GM12878 (cell line): ENCODE results near the gene ATP6V0E1. TPM values are rescaled to one million over a fixed set of nuclear protein-coding genes. Genes with fewer than 3 reads are reported as not detected.

ENCODE experiments used
- ATAC-seq: fragments of 200-7000 bp; cut with Tn5 transposase; 3 replicates; pipeline ENCODE4 v1.9.1; 2020; ENCODE audit warnings: mild to moderate bottlenecking, moderate library complexity
- BruUV-seq: library from RNA; stranded (reverse); fragments of 400-500 nt; replicated peaks from 2 replicates; lab custom pipeline; 2021; lab: Mats Ljungman, UMichigan
- CTCF ChIA-PET: fragments of 300-600 bp; sonication (Branson Sonifier 250); formaldehyde crosslinking; extraction: SDS; loops from one replicate; lab custom pipeline; 2021; ENCODE audit warnings: inconsistent platforms; lab: Yijun Ruan, JAX
- POLR2A ChIA-PET: fragments of 350-600 bp; formaldehyde crosslinking; extraction: SDS; loops from one replicate; lab custom pipeline; 2021; ENCODE audit warnings: inconsistent platforms; lab: Charles Lee
- RAD21 ChIA-PET: fragments of 300-600 bp; sonication (Branson Sonifier 250); formaldehyde crosslinking; loops from one replicate; lab custom pipeline; 2023; ENCODE audit warnings: antibody characterized with exemption; ENCODE audit not compliant: unreplicated experiment; lab: Charles Lee
- SMC1A ChIA-PET: fragments of 300-600 bp; sonication (Branson Sonifier 250); formaldehyde crosslinking; loops from one replicate; lab custom pipeline; 2023; ENCODE audit not compliant: unreplicated experiment, uncharacterized antibody; lab: Charles Lee
- DNase-seq: peaks from one replicate; pipeline ENCODE4 v3.0.0-alpha.2; 2011; ENCODE audit warnings: low read depth, low spot score
- FAIRE-seq: peaks from 3 replicates; lab custom pipeline; 2011; peaks lifted over from hg19 to GRCh38; lab: Jason Lieb, UNC
- H2AFZ ChIP-seq: 2 replicates; pipeline ENCODE4 v1.6.0; 2011; ENCODE audit warnings: low read depth, low read length, control low read depth; ENCODE audit not compliant: control insufficient read depth
- H3K27ac ChIP-seq: 2 replicates; pipeline ENCODE4 v1.5.1; 2011; ENCODE audit warnings: control low read depth; ENCODE audit not compliant: control insufficient read depth, insufficient read depth
- H3K27me3 ChIP-seq, 2 experiments: replicated peaks in 1 of 2; 2 replicates each; pipeline versions ENCODE4 v1.6.0 to v1.6.1; 2011; ENCODE audit warnings: low read length in 1 of 2; ENCODE audit not compliant: control insufficient read depth in 2 of 2, insufficient read depth in 2 of 2
- H3K36me3 ChIP-seq, 2 experiments: 2 replicates each; pipeline ENCODE4 v1.5.1; 2011; ENCODE audit warnings: low read length in 1 of 2; ENCODE audit not compliant: control insufficient read depth in 2 of 2, insufficient read depth in 2 of 2
- H3K4me1 ChIP-seq: 2 replicates; pipeline ENCODE4 v1.6.1; 2011; ENCODE audit warnings: mild to moderate bottlenecking, low read length, moderate library complexity, mixed read lengths; ENCODE audit not compliant: control insufficient read depth, insufficient read depth
- H3K4me2 ChIP-seq: 2 replicates; pipeline ENCODE4 v1.6.0; 2011; ENCODE audit warnings: control low read depth; ENCODE audit not compliant: control insufficient read depth, insufficient read depth
- H3K4me3 ChIP-seq: fragments of 200-600 bp; sonication (generic); 2 replicates; pipeline ENCODE4 v1.5.1; 2016
- H3K79me2 ChIP-seq: 2 replicates; pipeline ENCODE4 v1.6.0; 2011; ENCODE audit warnings: low read length; ENCODE audit not compliant: control insufficient read depth, insufficient read depth
- H3K9ac ChIP-seq: 2 replicates; pipeline ENCODE4 v1.8.0; 2011; ENCODE audit warnings: low read length, control low read depth, mixed read lengths; ENCODE audit not compliant: control insufficient read depth, insufficient read depth
- H3K9me3 ChIP-seq: replicated peaks from 3 replicates; pipeline ENCODE4 v1.5.1; 2011; ENCODE audit warnings: mild to moderate bottlenecking, low read length; ENCODE audit not compliant: control insufficient read depth, insufficient read depth
- H4K20me1 ChIP-seq: 2 replicates; pipeline ENCODE4 v1.6.0; 2011; ENCODE audit not compliant: control insufficient read depth, insufficient read depth
- CBX3 ChIP-seq: fragments of 200-600 bp; sonication (generic); IDR thresholded peaks from 2 replicates; pipeline ENCODE4 v1.6.1; 2016; ENCODE audit warnings: low read depth, borderline replicate concordance
- EP300 ChIP-seq, 2 experiments: fragments of 150-350 bp in 1 of 2; IDR thresholded peaks; 2 replicates each; pipeline ENCODE4 v1.6.1; 2011 to 2012; ENCODE audit warnings: low read depth in 2 of 2, low read length in 2 of 2, borderline replicate concordance in 1 of 2, improper control_type of control experiment in 1 of 2, inconsistent platforms in 1 of 2; ENCODE audit not compliant: control insufficient read depth in 1 of 2
- ESRRA ChIP-seq: IDR thresholded peaks from 2 replicates; pipeline ENCODE4 v1.6.1; 2012; ENCODE audit warnings: mild to moderate bottlenecking, low read length, improper control_type of control experiment
- GABPA ChIP-seq: IDR thresholded peaks from 2 replicates; pipeline ENCODE4 v1.6.1; 2014; ENCODE audit warnings: antibody characterized with exemption, low read depth, mild to moderate bottlenecking, inconsistent platforms
- IKZF2 ChIP-seq, 2 experiments: fragments of 450-650 bp; IDR thresholded peaks; 2 replicates each; pipeline ENCODE4 v1.6.1; 2017; ENCODE audit warnings: mild to moderate bottlenecking in 2 of 2, moderate library complexity in 2 of 2
- JUND ChIP-seq: IDR thresholded peaks from 2 replicates; pipeline ENCODE4 v1.6.1; 2012; ENCODE audit warnings: low read depth, mild to moderate bottlenecking, low read length, improper control_type of control experiment, moderate library complexity
- KAT2A ChIP-seq: conservative IDR thresholded peaks from 2 replicates; pipeline ENCODE4 v1.6.1; 2011; ENCODE audit warnings: low read depth, low read length; ENCODE audit not compliant: control insufficient read depth
- POLR2AphosphoS2 ChIP-seq: IDR thresholded peaks from 2 replicates; pipeline ENCODE4 v1.6.1; 2011; ENCODE audit warnings: low read depth, mild to moderate bottlenecking, low read length, improper control_type of control experiment, moderate library complexity
- SREBF1 ChIP-seq: IDR thresholded peaks from 2 replicates; pipeline ENCODE4 v1.6.1; 2012; ENCODE audit warnings: mild to moderate bottlenecking, low read length
- ZBTB40 ChIP-seq: fragments of 450-650 bp; IDR thresholded peaks from 2 replicates; pipeline ENCODE4 v1.6.1; 2016; ENCODE audit warnings: mild to moderate bottlenecking, moderate library complexity, borderline replicate concordance
- ZNF274 ChIP-seq: IDR thresholded peaks from one replicate; pipeline ENCODE4 v1.8.0; 2011; ENCODE audit not compliant: insufficient read length, insufficient read depth
- WGBS: methylation state at CpG from one replicate; pipeline ENCODE4 v1.1.6; 2016; ENCODE audit warnings: low lambda C conversion rate; ENCODE audit not compliant: insufficient replicate concordance, insufficient coverage; ENCODE audit errors: missing lambda C conversion rate; 5-methylcytosine and 5-hydroxymethylcytosine counted together
- in situ Hi-C: fragments of 300-500 bp; cut with MboI; formaldehyde crosslinking; loops from 9 replicates; pipeline ENCODE4 v1.14.3; 2018; ENCODE audit warnings: mixed read lengths
- intact Hi-C: fragments of 100-400 bp; cut with micrococcal nuclease; formaldehyde crosslinking; loops from one replicate; pipeline ENCODE4 v1.14.2; 2022; ENCODE audit not compliant: unreplicated experiment
- polyA plus RNA-seq, 11 experiments: library from polyadenylated mRNA; depleted of rRNA in 4 of 11; unstranded in 6 of 11; stranded (reverse) in 5 of 11; fragments of >200 nt; fragmentation: Nextera tagmentation in 4 of 11; fragmentation: Illumina TruSeq in 1 of 11; extraction: Ambion mirVana in 4 of 11; extraction: Trizol in 1 of 11; gene quantifications; 1 replicate in 1 of 11; 2 replicates in 10 of 11; pipeline versions ENCODE4 v1.2.1 to v1.2.3, GENCODE V29; 2011 to 2016; ENCODE audit warnings: inconsistent platforms in 2 of 11, missing spikeins in 2 of 11, low read depth in 1 of 11
- total RNA-seq, 4 experiments: library from RNA; depleted of rRNA in 3 of 4; stranded (reverse); fragments of >200 nt in 3 of 4; fragmentation: Illumina TruSeq in 1 of 4; extraction: Trizol in 1 of 4; gene quantifications; 2 replicates each; pipeline versions ENCODE4 v1.2.1 to v1.2.3, GENCODE V29; 2013 to 2021
- TF ChIP-seq, protein P1 (sequence below): fragments of 450-650 bp; IDR thresholded peaks from 2 replicates; pipeline ENCODE4 v1.6.1; 2018; ENCODE audit warnings: borderline replicate concordance, mild to moderate bottlenecking; ENCODE audit not compliant: partially characterized antibody
- TF ChIP-seq, protein P2 (sequence below): IDR thresholded peaks from 2 replicates; pipeline ENCODE4 v1.6.1; 2012; ENCODE audit warnings: low read length, inconsistent platforms

The ATP6V0E1 gene
- total and polyA plus RNA-seq, 10 of the 15 experiments (the other 5 are each of a cell fraction or from before 2014, with no cell fraction given) = 143 to 787 (median 306) TPM

- no peaks in the 10 kb centered on the region for H3K27me3 ChIP-seq
- no TSS peak for BruUV-seq
- intact Hi-C loops = no loop called here
- ChIA-PET SMC1A (interaction anchor here (0.8 to 2.6 kb wide), 8 partner anchors 11 to 58 kb away, joined by 3 to 11 read pairs (median 6); no protein-coding TSS in a partner anchor), RAD21 (interaction anchor here (1.1 to 1.4 kb wide), 2 partner anchors 17 kb away, joined by 4 to 5 read pairs; no protein-coding TSS in a partner anchor), CTCF (interaction anchor here (1.1 to 1.4 kb wide), 2 partner anchors 11 to 55 kb away, joined by 3 to 4 read pairs; no protein-coding TSS in a partner anchor), POLR2A (interaction anchor here (0.5 to 1.9 kb wide), 3 partner anchors 13 to 56 kb away, joined by 3 to 10 read pairs (median 6); partner anchors contain the start of gene ATP6V0E1)
- ATAC-seq (no peak), FAIRE-seq (no peak), DNase-seq (no peak)
- no peaks in the 10 kb centered on the region for H3K9me3 ChIP-seq
- H4K20me1 ChIP-seq = no peaks in the 10 kb centered on the region
- in situ Hi-C loops = no loop called here
- H3K4me2 ChIP-seq = no peak overlapping the region
- H3K4me3 ChIP-seq = no peak overlapping the region
- WGBS = 97% methylated on average over 5 of the region's 5 CpGs
- peaks cover 3% of the 10 kb centered on the region for H3K79me2 ChIP-seq
- no peaks in the 10 kb centered on the region for H3K36me3 ChIP-seq
- H3K4me1 ChIP-seq = peaks cover 16% of the 10 kb centered on the region
- H2AFZ ChIP-seq = no peak overlapping the region
- no peak overlapping the region for H3K9ac ChIP-seq
- H3K27ac ChIP-seq = no peak overlapping the region
- TF ChIP-seq, protein P1, sequence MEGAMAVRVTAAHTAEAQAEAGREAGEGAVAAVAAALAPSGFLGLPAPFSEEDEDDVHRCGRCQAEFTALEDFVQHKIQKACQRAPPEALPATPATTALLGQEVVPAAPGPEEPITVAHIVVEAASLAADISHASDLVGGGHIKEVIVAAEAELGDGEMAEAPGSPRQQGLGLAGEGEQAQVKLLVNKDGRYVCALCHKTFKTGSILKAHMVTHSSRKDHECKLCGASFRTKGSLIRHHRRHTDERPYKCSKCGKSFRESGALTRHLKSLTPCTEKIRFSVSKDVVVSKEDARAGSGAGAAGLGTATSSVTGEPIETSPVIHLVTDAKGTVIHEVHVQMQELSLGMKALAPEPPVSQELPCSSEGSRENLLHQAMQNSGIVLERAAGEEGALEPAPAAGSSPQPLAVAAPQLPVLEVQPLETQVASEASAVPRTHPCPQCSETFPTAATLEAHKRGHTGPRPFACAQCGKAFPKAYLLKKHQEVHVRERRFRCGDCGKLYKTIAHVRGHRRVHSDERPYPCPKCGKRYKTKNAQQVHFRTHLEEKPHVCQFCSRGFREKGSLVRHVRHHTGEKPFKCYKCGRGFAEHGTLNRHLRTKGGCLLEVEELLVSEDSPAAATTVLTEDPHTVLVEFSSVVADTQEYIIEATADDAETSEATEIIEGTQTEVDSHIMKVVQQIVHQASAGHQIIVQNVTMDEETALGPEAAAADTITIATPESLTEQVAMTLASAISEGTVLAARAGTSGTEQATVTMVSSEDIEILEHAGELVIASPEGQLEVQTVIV = no peak
- no peak for TF ChIP-seq ZBTB40
- no peak for TF ChIP-seq EP300 (IDR thresholded peaks at IDR 0.05; ENCODE audit: borderline replicate concordance in 1 of 2, control insufficient read depth in 1 of 2, low read depth in 2 of 2, low read length in 2 of 2)
- TF ChIP-seq SREBF1 = no peak
- no peak for TF ChIP-seq ESRRA
- no peak for TF ChIP-seq CBX3
- no peak for TF ChIP-seq JUND
- TF ChIP-seq, protein P2, sequence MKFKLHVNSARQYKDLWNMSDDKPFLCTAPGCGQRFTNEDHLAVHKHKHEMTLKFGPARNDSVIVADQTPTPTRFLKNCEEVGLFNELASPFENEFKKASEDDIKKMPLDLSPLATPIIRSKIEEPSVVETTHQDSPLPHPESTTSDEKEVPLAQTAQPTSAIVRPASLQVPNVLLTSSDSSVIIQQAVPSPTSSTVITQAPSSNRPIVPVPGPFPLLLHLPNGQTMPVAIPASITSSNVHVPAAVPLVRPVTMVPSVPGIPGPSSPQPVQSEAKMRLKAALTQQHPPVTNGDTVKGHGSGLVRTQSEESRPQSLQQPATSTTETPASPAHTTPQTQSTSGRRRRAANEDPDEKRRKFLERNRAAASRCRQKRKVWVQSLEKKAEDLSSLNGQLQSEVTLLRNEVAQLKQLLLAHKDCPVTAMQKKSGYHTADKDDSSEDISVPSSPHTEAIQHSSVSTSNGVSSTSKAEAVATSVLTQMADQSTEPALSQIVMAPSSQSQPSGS = no peak
- TF ChIP-seq ZNF274 = no peak
- TF ChIP-seq IKZF2 (IDR thresholded peaks at IDR 0.05) = no peak
- no peak for TF ChIP-seq KAT2A
- TF ChIP-seq GABPA = no peak
- TF ChIP-seq POLR2AphosphoS2 = no peak
Observed at GRCh38 chr5:173039964-173040363, 56.4 kb downstream of the ATP6V0E1 start.
